Stimulated activated CD4-positive, alpha-beta T cell treated with anti-CD3 and anti-CD28 coated beads, Interleukin-15, amount 100 ng/mL, for 48 hours (primary cell): ENCODE results near the gene TPMT.
"Not testable (repeated sequence)": the region's sequence is repeated elsewhere in the genome, so short reads cannot be mapped to it uniquely, and the experiment has no call there.

Experiments
- DNase-seq, 2 donors: peaks; one replicate each; pipeline ENCODE4 v3.0.0-alpha.2; 2020; ENCODE audit warnings: low read depth in 2 of 2

Gene TPMT

GRCh38 chr6:18154507-18155149 is at the start of gene TPMT:
TPMT (minus strand) TSS chr6:18155077; CDS start chr6:18149127, 5,950 bp downstream.
- DNase-seq = no peak

DNA sequence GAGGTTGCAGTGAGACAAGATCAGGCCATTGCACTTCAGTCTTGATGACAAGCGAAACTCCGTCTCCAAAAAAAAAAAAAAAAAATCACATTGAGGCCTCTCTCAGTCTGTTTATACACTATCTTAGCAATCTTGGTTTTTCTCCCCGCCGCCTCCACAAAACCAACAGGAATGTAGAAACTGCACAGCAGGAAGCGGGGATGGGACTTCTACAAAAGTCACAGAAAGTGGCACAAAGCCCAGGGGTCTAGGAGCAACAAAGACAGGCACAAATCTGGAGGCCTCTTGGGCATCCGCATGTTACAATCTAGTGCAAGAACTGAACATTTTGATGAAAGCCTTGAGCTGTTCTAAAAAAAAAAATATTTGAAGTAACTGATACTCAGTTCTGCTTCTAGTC is 48.9 kb upstream of the TPMT start:
- no peak for DNase-seq

DNA sequence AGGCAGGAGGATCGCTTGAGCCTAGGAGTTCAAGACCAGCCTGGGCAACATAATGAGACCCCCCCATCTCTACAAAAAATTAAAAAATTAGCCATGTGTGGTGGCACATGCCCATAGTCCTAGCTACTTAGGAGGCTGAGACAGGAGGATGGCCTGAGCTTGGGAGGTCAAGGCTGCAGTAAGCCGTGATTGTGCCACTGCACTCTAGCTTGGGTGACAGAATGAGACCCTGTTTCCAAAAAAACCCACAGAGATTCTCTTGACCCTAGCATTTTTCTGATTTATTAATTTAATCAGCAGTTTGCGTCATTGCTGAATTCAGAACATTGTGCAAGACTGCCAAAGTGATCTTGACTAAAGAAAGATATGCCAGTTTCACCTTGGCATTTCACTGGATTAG is 37.1 kb upstream of the TPMT start:
- no peak for DNase-seq

GRCh38 chr6:18189196-18189595 is 34.3 kb upstream of the TPMT start:
- DNase-seq = no peak

DNA sequence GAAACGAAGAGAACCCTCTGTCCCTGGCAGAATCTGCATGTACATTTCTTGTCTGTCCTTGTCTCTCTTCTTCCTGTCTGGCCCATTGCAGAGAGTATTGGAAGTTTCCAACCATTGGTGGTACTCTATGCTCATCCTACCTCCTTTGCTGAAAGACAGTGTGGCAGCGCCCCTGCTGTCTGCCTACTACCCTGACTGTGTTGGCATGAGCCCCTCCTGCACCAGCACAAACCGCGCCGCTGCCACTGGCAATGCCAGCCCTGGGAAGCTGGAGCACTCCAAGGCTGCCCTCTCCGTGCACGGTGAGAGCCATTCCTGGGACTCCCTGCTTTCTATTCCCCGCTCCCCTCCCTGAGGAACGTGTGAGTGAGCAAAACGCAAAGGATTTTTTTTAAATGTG is 32.8 kb upstream of the TPMT start:
- no peak for DNase-seq

GRCh38 chr6:18186540-18187250 is 31.8 kb upstream of the TPMT start:
- no peak for DNase-seq

- no peak for DNase-seq
Observed at GRCh38 chr6:18186033-18186432, 31.2 kb upstream of the TPMT start.

- no peak for DNase-seq
Observed at GRCh38 chr6:18185624-18186023, 30.7 kb upstream of the TPMT start.

DNA sequence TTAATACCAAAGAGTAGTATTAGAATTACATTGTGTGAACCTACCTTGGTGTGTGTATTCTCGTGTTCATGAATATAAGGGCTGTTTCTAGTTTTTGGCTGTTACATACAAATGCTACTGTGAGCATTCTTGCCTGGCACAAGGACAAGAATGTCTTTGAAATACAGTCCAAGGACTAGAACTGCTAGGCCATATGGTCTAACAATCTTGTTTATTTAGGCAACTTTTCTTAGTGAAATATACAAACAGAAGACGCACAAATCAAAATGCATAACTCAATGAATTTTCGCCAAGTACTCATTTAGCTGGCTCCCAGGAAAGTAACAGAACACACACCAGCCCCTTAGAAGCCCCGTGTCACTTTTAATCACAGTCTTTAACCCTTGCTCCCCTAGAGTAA is 28.9 kb upstream of the TPMT start:
- DNase-seq = no peak

GRCh38 chr6:18182568-18182967 is 27.7 kb upstream of the TPMT start:
- DNase-seq = no peak

- DNase-seq = no peak
Observed at GRCh38 chr6:18179770-18180356, 25.0 kb upstream of the TPMT start.

DNA sequence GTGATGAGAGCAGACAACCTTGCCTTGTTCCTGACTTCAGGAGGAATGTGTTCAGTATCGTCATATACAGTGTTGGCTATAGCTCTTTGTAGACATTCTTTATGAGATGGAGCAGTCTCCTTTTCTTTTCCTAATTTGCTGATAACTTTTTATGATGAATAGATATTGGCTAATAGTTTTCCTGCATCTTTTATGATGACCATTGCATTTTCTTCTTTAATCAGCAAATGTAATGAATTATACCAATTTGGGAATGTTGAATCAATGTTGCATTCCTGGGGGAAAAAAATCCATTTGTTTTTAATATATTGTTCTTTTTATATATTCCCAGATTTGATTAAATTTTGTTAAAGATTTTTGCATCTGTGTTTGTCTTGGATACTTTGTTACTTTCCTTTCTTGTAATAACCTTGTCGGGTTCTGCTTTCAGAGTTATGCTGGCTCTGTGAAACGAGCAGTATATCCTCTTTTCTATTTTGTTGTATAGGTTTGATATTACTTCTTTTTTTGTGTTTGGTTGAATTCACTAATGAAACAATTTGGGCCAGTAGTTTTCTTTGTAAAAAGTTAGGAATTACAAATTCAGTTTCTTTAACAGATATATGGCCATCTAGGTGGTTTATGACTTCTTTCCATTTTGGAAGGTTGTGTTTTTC is 24.2 kb upstream of the TPMT start:
- DNase-seq = no peak

GRCh38 chr6:18177286-18177965 is 22.5 kb upstream of the TPMT start:
- DNase-seq = no peak

DNA sequence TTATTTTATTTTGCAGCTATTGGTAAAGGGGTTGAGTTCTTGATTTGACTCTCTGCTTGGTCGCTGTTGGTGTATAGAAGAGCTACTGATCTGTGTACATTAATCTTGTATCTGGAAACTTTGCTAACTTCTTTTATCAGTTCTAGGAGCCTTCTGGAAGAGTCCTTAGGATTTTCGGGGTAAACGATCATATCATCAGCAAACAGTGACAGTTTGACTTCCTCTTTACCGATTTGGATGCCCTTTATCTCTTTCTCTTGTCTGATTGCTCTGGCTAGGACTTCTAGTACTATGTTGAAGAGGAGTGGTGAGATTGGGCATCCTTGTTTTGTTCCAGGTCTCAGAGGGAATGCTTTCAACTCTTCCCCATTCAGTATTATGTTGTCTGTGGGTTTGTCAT is 21.3 kb upstream of the TPMT start:
- not testable (repeated sequence) for DNase-seq

DNA sequence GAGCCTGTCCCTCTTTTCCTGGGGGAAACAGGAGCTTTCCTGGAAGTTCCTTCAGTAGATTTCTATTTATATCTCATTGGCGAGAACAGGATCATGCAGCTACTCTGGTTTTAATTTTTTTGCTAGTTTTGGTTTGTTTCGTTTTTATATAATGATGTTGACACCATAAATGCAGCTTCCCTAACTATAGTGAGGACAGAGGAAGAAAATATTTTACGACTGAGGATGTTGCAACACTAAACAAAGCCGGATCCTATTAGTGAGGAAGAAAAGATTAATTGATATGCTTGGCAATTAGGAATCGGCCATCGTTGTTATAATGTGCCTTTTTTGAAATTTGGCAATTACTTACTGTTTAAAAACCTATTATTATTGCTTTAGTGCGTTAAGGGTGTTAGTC is 17.0 kb upstream of the TPMT start:
- DNase-seq = no peak

DNA sequence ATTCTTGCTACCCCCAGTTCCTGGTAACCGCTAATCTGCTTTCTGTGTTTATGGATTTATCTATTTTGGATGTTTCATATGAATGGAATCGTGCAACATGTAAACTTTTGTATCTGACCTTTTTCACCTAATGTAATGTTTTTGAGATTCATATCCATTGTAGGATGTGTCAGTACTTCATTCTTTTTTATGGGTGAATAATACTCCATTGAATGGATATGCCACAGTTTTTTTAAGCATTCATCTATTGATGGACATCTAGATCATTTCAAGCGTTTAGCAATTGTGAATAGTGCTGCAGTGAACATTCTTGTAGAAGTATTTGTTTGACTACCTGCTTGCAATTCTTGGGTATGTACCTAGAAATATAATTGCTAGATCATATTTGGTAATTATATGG is 13.4 kb upstream of the TPMT start:
- no peak for DNase-seq

DNA sequence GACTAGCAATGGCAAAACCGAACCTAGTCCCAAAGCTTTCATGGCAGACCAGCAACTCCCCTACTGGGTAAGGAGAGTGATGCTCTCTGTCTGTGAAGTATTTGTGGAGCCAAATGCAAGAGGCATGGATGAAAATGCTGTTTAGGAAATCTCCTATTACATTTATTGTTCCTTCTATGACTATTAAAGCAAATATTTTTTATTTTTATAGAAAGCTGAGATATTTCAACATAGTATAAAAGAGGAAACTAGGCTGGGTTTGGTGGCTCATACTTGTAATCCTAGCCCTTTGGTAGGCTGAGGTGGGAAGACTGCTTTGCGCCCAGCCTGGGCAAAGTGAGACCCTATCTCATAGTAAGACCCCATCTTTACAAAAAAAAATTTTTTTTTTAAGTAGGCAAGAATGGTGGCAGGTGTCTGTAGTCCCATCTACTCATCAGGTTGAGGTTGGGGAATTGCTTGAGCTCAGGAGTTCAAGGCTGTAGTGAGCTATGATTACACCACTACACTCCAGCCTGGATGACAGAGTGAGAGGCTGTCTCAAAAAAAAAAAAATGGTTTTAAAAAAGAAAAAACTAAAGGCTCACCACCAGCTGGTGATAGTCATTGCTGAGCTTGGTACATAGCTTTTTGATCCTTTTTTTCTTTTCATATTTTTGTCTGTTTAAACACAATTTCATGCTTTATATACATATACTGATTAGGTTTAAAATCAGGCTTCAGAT is 11.6 kb upstream of the TPMT start:
- no peak for DNase-seq

- no peak for DNase-seq
Observed at GRCh38 chr6:18165751-18166150, 10.9 kb upstream of the TPMT start.

- no peak for DNase-seq
Observed at GRCh38 chr6:18162401-18162800, 7.5 kb upstream of the TPMT start.

DNA sequence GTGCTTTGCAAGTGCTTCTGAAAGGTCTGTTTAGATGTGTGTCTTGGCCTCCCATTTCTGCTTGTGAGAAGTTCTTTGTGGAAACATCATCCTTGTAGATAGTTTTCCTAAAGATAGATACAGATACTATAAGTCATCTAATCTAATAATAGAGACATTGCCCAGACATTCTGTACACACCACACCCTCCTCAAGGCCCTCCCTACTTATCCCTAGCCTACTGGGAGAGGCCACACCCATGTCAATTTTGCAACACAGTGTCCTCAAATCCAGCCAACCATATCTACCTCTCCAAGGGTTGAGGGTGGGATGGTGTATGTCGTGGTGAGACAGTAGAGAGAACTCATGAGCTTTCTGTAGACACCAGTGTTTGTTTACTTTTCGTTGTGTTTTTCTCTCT is 6.6 kb upstream of the TPMT start:
- no peak for DNase-seq

DNA sequence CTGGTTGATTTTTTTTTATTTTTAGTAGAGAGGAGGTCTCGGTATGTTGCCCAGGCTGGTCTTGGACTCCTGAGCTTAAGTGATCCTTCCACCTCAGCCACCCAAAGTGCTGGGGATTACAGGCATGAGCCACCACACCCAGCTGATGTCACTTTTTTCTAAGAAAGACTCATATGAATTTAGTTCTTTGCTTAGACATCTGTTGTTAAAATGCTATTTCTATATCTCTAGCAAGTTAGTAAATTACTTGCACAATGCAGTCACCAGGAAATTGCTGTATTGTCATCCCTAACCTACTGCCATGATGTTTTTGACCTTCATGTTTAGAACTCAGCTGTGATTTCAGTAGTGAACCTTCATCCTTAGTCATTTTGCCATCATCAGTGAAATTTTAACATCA is 6.0 kb upstream of the TPMT start:
- no peak for DNase-seq
